GM12874 (cell line): ENCODE results near the gene TNS3.

Source experiments
- CTCF ChIP-seq: IDR thresholded peaks from 2 replicates; pipeline ENCODE4 v1.5.1; 2011; ENCODE audit warnings: low read depth, mild to moderate bottlenecking, control low read depth, low read length, moderate library complexity; ENCODE audit not compliant: insufficient read depth

Gene TNS3

DNA sequence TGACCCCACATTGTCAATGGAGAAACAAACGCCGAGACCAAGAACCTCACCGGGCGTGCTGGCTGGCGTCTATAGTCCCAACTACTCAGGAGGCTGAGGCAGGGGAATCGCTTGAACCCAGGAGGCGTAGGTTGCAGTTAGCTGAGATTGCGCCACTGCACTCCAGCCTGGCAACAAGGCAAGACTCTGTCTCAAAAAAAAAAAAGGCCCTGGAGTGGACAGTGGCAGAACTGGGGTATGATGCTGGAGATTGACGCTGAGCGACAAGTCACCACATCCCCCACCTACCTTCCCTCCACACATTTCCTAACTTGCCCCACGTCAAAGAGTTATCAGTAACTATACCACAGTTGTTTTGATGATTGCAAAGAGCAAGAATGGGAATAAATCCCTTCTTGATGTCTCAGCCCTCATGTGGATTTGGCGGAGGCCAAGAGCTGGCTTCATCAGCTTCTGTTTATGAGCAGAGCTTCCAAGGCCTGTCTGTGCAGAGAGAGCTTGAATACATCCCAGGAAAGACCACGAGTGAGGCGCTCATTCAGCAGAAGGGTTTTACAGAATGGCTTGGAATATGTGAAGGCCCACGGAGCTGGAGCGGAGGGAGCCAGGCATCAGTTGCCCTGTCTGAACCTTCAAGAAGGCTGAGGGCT is 28.0 kb upstream of the TNS3 start:
- no peak for TF ChIP-seq CTCF

- TF ChIP-seq CTCF: no peak
Observed at GRCh38 chr7:47605816-47606575, 24.1 kb upstream of the TNS3 start.

GRCh38 chr7:47604496-47604890 is 22.6 kb upstream of the TNS3 start:
- no peak for TF ChIP-seq CTCF

- TF ChIP-seq CTCF: no peak
Observed at GRCh38 chr7:47602272-47603004, 20.5 kb upstream of the TNS3 start.

DNA sequence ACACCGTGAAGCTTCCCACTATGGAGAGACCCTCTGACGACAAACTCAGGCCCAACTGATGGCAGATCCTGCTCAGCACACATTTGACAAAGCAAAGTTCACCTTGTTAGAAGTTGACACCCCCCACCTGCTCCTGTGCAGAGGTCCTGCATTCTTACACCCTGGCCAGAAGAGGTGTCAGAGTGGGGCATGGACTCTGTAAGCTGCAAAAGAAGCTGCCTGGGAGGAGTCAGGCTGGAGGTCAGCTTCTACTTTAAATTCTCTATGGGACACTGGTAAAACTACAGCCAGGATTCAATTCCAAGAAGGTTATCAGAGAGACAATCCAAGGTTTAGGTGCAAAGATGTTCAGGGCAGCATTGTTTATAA is 20.0 kb upstream of the TNS3 start:
- TF ChIP-seq CTCF: no peak

GRCh38 chr7:47601119-47601880 is 19.4 kb upstream of the TNS3 start:
- TF ChIP-seq CTCF: no peak
